ENCODE data around the gene MYADM.

DNA sequence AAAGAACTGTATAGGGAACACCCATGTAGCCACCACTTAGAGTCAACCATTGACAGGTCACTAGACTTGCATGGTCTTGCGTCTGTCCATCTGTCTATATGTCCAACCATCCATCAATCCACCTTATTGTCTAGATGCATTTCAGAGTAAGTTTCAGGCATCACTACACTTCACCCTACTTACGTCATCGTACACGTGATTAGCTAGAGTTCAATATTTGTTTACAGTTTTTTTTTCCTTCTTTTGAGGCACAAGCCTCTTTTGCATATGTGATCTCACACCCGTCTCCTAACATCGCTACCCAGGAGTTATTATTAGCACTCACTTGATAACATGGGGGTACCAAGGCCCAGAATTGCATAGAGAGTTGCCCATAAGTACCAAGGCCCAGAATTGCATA lies 48.3 kb downstream of the MYADM start:
- TF ChIP-seq, protein P1, sequence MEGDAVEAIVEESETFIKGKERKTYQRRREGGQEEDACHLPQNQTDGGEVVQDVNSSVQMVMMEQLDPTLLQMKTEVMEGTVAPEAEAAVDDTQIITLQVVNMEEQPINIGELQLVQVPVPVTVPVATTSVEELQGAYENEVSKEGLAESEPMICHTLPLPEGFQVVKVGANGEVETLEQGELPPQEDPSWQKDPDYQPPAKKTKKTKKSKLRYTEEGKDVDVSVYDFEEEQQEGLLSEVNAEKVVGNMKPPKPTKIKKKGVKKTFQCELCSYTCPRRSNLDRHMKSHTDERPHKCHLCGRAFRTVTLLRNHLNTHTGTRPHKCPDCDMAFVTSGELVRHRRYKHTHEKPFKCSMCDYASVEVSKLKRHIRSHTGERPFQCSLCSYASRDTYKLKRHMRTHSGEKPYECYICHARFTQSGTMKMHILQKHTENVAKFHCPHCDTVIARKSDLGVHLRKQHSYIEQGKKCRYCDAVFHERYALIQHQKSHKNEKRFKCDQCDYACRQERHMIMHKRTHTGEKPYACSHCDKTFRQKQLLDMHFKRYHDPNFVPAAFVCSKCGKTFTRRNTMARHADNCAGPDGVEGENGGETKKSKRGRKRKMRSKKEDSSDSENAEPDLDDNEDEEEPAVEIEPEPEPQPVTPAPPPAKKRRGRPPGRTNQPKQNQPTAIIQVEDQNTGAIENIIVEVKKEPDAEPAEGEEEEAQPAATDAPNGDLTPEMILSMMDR (IDR thresholded peaks at IDR 0.05), result no peak
- no peak for TF ChIP-seq EZH2 (IDR thresholded peaks at IDR 0.05; ENCODE audit: borderline replicate concordance, insufficient read depth, low read depth, low read length, poor library complexity, severe bottlenecking)

Measured in B cell (primary cell).